ENCODE measurements around the gene CNP.

- TF ChIP-seq CTCF (IDR thresholded peaks at IDR 0.05), result no peak
- no peak for TF ChIP-seq EZH2 (IDR thresholded peaks at IDR 0.05; ENCODE audit: borderline replicate concordance, insufficient read depth, low read depth, low read length, poor library complexity, severe bottlenecking)
Measured at GRCh38 chr17:42025936-42026335, 59.3 kb downstream of the CNP start.
